HG03060 (cell line): ENCODE data around the gene LYPD6B.
A peak's percentile ranks its signal among the peaks of the same experiment; 100 is the strongest.

Source experiments
- ATAC-seq: cut with Tn5 transposase; IDR thresholded peaks from one replicate; pipeline ENCODE4 v1.9.1; 2021; ENCODE audit warnings: low read depth, moderate number of reproducible peaks; ENCODE audit not compliant: unreplicated experiment

LYPD6B gene

GRCh38 chr2:149037851-149038250, 648 bp upstream of the LYPD6B start:
- ATAC-seq, result no peak

GRCh38 chr2:149039213-149039724, 770 bp downstream of the LYPD6B start:
- no peak for ATAC-seq

- ATAC-seq, result no peak
These were observed 2.0 kb downstream of the LYPD6B start for GRCh38 chr2:149040451-149040850.

GRCh38 chr2:149041482-149041881, 3.0 kb downstream of the LYPD6B start:
- no peak for ATAC-seq

- no peak for ATAC-seq
These were observed 4.4 kb downstream of the LYPD6B start for GRCh38 chr2:149042881-149043280.

- ATAC-seq, result no peak
These were observed 6.0 kb downstream of the LYPD6B start for GRCh38 chr2:149044500-149044899.

GRCh38 chr2:149047118-149047517, 8.6 kb downstream of the LYPD6B start:
- no peak for ATAC-seq

GRCh38 chr2:149049142-149049541, 10.6 kb downstream of the LYPD6B start:
- no peak for ATAC-seq

GRCh38 chr2:149050188-149050587, 11.7 kb downstream of the LYPD6B start:
- peak; percentile 79 for ATAC-seq

GRCh38 chr2:149055751-149056150, 17.3 kb downstream of the LYPD6B start:
- ATAC-seq, result no peak

- no peak for ATAC-seq
These were observed 18.2 kb downstream of the LYPD6B start for GRCh38 chr2:149056541-149057255.

- no peak for ATAC-seq
These were observed 18.9 kb downstream of the LYPD6B start for GRCh38 chr2:149057401-149057800.

- ATAC-seq, result no peak
These were observed 20.4 kb downstream of the LYPD6B start for GRCh38 chr2:149058936-149059335.

GRCh38 chr2:149059822-149060221, 21.3 kb downstream of the LYPD6B start:
- no peak for ATAC-seq

GRCh38 chr2:149061133-149061745, 22.7 kb downstream of the LYPD6B start:
- no peak for ATAC-seq

- no peak for ATAC-seq
These were observed 24.0 kb downstream of the LYPD6B start for GRCh38 chr2:149062531-149062930.

- ATAC-seq, result no peak
These were observed 24.7 kb downstream of the LYPD6B start for GRCh38 chr2:149063177-149063576.

GRCh38 chr2:149064365-149064841, 25.9 kb downstream of the LYPD6B start:
- ATAC-seq, result no peak

GRCh38 chr2:149064856-149065630, 26.5 kb downstream of the LYPD6B start:
- no peak for ATAC-seq

GRCh38 chr2:149068225-149068995, 29.9 kb downstream of the LYPD6B start:
- ATAC-seq, result no peak
